Type B pancreatic cell (in vitro differentiated cells): Measurements from ENCODE around the gene NMUR2. TPM values are rescaled to one million over a fixed set of nuclear protein-coding genes. Genes with fewer than 3 reads are reported as not detected.

ENCODE experiments used
- DNase-seq: peaks from one replicate; pipeline ENCODE4 v3.0.0; 2021; ENCODE audit warnings: mixed read lengths; ENCODE audit not compliant: unreplicated experiment; ENCODE audit errors: extremely low spot score
- H3K27ac Mint-ChIP-seq: 2 replicates; pipeline ENCODE4 v1.8.0; 2021; ENCODE audit warnings: mild to moderate bottlenecking, mixed read lengths
- H3K27me3 Mint-ChIP-seq: 2 replicates; pipeline ENCODE4 v1.8.0; 2021; ENCODE audit warnings: mixed read lengths
- H3K36me3 Mint-ChIP-seq: 2 replicates; pipeline ENCODE4 v1.8.0; 2021; ENCODE audit warnings: mixed read lengths
- H3K4me1 Mint-ChIP-seq: one replicate; pipeline ENCODE4 v1.8.0; 2021; ENCODE audit warnings: mixed read lengths; ENCODE audit not compliant: unreplicated experiment
- H3K4me3 Mint-ChIP-seq: 2 replicates; pipeline ENCODE4 v1.8.0; 2021; ENCODE audit warnings: mild to moderate bottlenecking, mixed read lengths
- H3K9me3 Mint-ChIP-seq: 2 replicates; pipeline ENCODE4 v1.8.0; 2021; ENCODE audit warnings: mixed read lengths
- total RNA-seq: library from RNA; stranded (reverse); gene quantifications from 2 replicates; pipeline ENCODE4 v1.2.1, GENCODE V29; 2021; ENCODE audit warnings: low replicate concordance
- TF ChIP-seq, protein P1 (sequence below): fragments of 200-600 bp; sonication (generic); conservative IDR thresholded peaks from 2 replicates; pipeline ENCODE4 v1.5.0; 2021; ENCODE audit warnings: antibody characterized with exemption, mild to moderate bottlenecking

Gene NMUR2
- total RNA-seq, 1 donor from 2014 or later, result 0.80 TPM

DNA sequence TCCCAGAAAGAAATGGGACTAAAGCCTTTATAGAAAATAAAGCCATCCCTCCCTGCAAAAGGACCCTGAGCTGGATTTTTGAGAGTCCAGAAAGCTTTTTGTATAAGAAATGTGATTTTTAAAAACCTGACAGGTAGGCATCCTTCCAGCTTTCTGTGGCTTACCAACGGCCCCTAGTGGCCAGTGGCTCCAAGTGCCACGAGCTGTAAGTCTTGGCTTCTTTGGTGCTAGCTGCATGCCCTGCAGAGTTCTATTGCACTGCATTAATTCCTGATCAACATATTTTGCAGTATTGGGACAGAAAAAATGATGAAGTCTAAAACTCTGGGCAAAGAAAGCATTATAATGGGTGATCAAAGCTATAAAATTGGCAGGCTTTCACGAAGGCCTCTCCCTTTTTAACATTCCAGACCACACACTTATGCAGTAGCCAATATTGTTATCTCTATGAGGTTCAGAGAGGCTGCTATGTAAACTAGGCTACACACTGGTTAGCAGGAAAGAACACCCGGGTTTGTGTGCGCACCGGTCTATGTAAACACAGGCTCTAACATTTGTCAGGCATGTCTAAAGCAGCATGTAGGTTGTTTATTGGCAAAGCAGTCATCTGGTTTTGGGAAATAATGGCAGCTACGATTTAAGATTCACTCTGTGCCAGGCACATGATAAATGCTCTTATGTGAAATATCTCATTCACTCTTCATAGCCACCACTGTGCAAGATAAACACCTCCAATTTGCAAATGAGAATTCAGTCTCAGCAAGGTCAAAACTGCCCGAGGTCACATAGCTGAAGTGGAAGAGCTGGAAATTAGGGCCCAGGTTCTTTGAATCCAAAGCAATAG is 55.2 kb downstream of the NMUR2 start:
- peak overlapping the region; percentile 11 for H3K27ac Mint-ChIP-seq
- H3K4me1 Mint-ChIP-seq, result peaks cover 5% of the 10 kb centered on the region
- TF ChIP-seq, protein P1, sequence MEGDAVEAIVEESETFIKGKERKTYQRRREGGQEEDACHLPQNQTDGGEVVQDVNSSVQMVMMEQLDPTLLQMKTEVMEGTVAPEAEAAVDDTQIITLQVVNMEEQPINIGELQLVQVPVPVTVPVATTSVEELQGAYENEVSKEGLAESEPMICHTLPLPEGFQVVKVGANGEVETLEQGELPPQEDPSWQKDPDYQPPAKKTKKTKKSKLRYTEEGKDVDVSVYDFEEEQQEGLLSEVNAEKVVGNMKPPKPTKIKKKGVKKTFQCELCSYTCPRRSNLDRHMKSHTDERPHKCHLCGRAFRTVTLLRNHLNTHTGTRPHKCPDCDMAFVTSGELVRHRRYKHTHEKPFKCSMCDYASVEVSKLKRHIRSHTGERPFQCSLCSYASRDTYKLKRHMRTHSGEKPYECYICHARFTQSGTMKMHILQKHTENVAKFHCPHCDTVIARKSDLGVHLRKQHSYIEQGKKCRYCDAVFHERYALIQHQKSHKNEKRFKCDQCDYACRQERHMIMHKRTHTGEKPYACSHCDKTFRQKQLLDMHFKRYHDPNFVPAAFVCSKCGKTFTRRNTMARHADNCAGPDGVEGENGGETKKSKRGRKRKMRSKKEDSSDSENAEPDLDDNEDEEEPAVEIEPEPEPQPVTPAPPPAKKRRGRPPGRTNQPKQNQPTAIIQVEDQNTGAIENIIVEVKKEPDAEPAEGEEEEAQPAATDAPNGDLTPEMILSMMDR, result peak; percentile 88
- H3K4me3 Mint-ChIP-seq, result no peak overlapping the region
- H3K27me3 Mint-ChIP-seq, result no peaks in the 10 kb centered on the region
- no peak for DNase-seq
- H3K36me3 Mint-ChIP-seq, result no peaks in the 10 kb centered on the region
- no peaks in the 10 kb centered on the region for H3K9me3 Mint-ChIP-seq
